ENCODE results near the gene SETSIP.
"Not testable (repeated sequence)": the region's sequence is repeated elsewhere in the genome, so short reads cannot be mapped to it uniquely, and the experiment has no call there.

- TF ChIP-seq CTCF (conservative IDR thresholded peaks at IDR 0.05; ENCODE audit: low read length); EZH2phosphoT487 (IDR thresholded peaks at IDR 0.05; ENCODE audit: borderline replicate concordance, low read depth, low read length): not testable (repeated sequence)
Observed at GRCh38 chr1:92074446-92074845, 765 bp downstream of the SETSIP start.
